ENCODE results near the gene NOSIP. TPM values are rescaled to one million over a fixed set of nuclear protein-coding genes. Genes with fewer than 3 reads are reported as not detected.

NOSIP gene
- total and polyA plus RNA-seq, 11 donors = 37.3 to 91.3 (median 49.0) TPM

DNA sequence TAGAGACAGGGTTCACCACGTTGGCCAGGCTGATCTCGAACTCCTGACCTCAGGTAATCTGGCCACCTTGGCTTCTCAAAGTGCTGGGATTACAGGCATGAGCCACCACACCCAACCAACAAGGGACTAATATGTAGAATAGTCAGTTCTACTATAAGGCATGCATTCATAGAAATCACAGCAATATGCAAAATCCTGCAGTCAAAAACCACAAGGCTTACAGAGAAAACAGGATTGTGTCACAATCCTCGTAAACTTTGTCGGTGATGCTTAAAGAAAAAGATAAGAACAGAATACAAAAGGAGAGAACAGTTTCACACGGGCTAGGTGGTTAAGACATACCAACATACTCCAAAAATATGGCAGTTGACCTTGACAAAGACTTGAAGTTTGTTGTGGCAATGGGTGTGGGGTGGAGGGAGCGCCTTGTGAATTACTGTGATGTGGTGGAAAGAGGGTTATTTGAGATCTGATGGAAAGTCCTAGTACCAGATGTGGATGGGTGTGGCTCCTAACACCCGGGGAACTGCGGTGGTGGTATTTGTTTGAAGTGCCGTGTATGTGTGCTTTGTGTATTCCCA lies 12.4 kb downstream of the NOSIP start:
- H3K36me3 ChIP-seq = peaks cover 0 to 9% (median under 1%) of the 10 kb centered on the region in 9 donors
- DNase-seq = no peak
- no peak for ATAC-seq
- WGBS, 4 donors = 58 to 64% (median 62%) methylated on average over 9 of the region's 9 CpGs
- H3K4me1 ChIP-seq = peaks cover 6 to 71% (median 29%) of the 10 kb centered on the region in 12 donors
- TF ChIP-seq, protein P1, sequence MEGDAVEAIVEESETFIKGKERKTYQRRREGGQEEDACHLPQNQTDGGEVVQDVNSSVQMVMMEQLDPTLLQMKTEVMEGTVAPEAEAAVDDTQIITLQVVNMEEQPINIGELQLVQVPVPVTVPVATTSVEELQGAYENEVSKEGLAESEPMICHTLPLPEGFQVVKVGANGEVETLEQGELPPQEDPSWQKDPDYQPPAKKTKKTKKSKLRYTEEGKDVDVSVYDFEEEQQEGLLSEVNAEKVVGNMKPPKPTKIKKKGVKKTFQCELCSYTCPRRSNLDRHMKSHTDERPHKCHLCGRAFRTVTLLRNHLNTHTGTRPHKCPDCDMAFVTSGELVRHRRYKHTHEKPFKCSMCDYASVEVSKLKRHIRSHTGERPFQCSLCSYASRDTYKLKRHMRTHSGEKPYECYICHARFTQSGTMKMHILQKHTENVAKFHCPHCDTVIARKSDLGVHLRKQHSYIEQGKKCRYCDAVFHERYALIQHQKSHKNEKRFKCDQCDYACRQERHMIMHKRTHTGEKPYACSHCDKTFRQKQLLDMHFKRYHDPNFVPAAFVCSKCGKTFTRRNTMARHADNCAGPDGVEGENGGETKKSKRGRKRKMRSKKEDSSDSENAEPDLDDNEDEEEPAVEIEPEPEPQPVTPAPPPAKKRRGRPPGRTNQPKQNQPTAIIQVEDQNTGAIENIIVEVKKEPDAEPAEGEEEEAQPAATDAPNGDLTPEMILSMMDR (IDR thresholded peaks at IDR 0.05) = no peak
- TF ChIP-seq POLR2A (IDR thresholded peaks at IDR 0.05) = no peak
- H3K27ac ChIP-seq = peak overlapping the region in 1 of 12 donors; percentile 71
- intact Hi-C loops (cut with DNase I) = no loop called here
- no peak overlapping the region for H3K4me3 ChIP-seq
- no peaks in the 10 kb centered on the region for H3K27me3 ChIP-seq
- no peaks in the 10 kb centered on the region for H3K9me3 ChIP-seq

DNA sequence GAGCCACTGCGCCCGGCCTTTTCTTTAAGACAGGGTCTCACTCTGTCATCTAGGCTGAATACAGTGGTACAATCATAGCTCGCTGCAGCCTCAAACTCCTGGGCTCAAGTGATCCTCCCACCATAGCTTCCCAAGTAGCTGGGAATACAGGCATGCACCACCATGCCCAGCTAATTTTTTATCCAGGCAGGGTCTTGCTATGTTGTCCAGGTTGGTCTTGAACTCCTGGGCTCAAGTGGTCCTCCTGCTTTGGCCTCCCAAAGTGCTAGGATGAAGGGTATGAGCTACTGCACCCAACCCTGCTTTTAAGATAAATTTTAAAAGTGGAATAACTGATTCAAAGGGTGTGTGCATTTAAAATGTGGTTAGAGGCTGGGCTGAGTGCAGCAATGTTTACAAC lies 14.1 kb downstream of the NOSIP start:
- Histone ChIP-seq H3K4me1 (peaks cover 6 to 72% (median 26%) of the 10 kb centered on the region in 12 donors), H3K27ac (peak overlapping the region in 1 of 12 donors; percentile 46)
- 97 to 100% (median 99%) methylated on average over 3 of the region's 3 CpGs for WGBS, 4 donors

DNA sequence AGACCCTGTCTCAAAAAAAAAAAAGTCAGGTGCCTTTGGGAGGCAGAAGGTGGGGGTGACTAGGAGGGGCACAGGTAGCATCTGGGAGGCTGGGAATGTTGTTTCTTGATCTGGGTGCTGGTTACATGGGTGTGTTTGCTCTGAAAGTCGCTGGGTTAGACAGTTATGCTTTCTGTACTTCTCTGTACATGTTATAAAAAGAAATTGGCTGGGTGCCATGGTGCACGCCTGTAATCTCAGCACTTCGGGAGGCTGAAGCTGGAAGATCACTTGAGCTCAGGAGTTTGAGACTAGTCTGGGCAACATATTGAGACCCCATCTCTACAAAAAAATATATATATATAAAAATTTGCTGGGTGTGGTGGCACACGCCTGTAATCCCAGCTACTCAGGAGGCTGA lies 15.1 kb downstream of the NOSIP start:
- Histone ChIP-seq H3K27ac (peak overlapping the region in 2 of 12 donors; percentile 33 to 55), H3K9me3 (no peaks in the 10 kb centered on the region), H3K4me3 (no peak overlapping the region), H3K36me3 (peaks cover 0 to 11% (median 0%) of the 10 kb centered on the region in 9 donors), H3K4me1 (peaks cover 3 to 72% (median 17%) of the 10 kb centered on the region in 12 donors), H3K27me3 (no peaks in the 10 kb centered on the region)
- ATAC-seq (peak; percentile 38 to 73 (median 64)), DNase-seq (peak in 4 of 5 donors; percentile 57 to 74 (median 61))
- intact Hi-C loops (cut with DNase I) = no loop called here
- TF ChIP-seq, protein P1 (IDR thresholded peaks at IDR 0.05) = no peak
- TF ChIP-seq POLR2A (IDR thresholded peaks at IDR 0.05) = no peak
- WGBS, 4 donors = 22 to 26% (median 24%) methylated on average over 4 of the region's 4 CpGs

More for the DNA sequence above, 14.1 kb downstream of the NOSIP start:
- no peak for ATAC-seq
- H3K27me3 ChIP-seq = no peaks in the 10 kb centered on the region
- H3K36me3 ChIP-seq = peaks cover 0 to 10% (median 0%) of the 10 kb centered on the region in 9 donors
- no peaks in the 10 kb centered on the region for H3K9me3 ChIP-seq
- no peak overlapping the region for H3K4me3 ChIP-seq
- intact Hi-C loops (cut with DNase I) = no loop called here
- DNase-seq = no peak
- TF ChIP-seq, protein P1 (IDR thresholded peaks at IDR 0.05) = no peak
- no peak for TF ChIP-seq POLR2A (IDR thresholded peaks at IDR 0.05)

DNA sequence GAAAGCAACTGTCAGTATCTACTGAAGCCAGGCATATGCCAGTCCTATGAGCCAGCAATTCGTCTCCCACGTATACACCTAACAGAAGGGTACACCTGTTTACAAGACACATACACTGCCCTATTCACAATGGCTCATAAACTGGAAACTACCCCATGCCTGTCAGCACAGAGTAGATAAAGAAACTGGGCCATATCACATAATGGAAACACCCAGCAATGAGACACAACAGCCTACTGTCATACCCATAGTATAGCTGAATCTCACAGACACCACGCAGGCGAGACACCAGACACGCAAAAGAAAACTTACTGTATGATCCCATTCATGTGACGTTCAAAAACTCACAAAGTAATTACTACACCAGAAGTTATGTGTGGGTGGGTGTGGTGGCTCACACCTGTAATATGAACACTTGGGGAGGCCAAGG lies 15.7 kb downstream of the NOSIP start:
- 80 to 82% (median 81%) methylated on average over 6 of the region's 6 CpGs for WGBS, 4 donors
- peaks cover 2 to 71% (median 16%) of the 10 kb centered on the region in 12 donors for H3K4me1 ChIP-seq
- no peaks in the 10 kb centered on the region for H3K27me3 ChIP-seq
- ATAC-seq (peak in 1 of 4 donors; percentile 3), DNase-seq (no peak)
- H3K4me3 ChIP-seq = no peak overlapping the region
- intact Hi-C loops (cut with DNase I) = no loop called here
- H3K27ac ChIP-seq = peak overlapping the region in 1 of 12 donors; percentile 55
- H3K9me3 ChIP-seq = no peaks in the 10 kb centered on the region
- H3K36me3 ChIP-seq = peaks cover 0 to 17% (median 4%) of the 10 kb centered on the region in 9 donors
- TF ChIP-seq POLR2A (IDR thresholded peaks at IDR 0.05) = no peak
- TF ChIP-seq, protein P1 (IDR thresholded peaks at IDR 0.05) = no peak
